GM12878 (cell line): ENCODE data around the gene BMERB1. TPM values are rescaled to one million over a fixed set of nuclear protein-coding genes. Genes with fewer than 3 reads are reported as not detected.

ENCODE experiments used
- ATAC-seq: fragments of 200-7000 bp; cut with Tn5 transposase; 3 replicates; pipeline ENCODE4 v1.9.1; 2020; ENCODE audit warnings: mild to moderate bottlenecking, moderate library complexity
- BruUV-seq: library from RNA; stranded (reverse); fragments of 400-500 nt; replicated peaks from 2 replicates; lab custom pipeline; 2021; lab: Mats Ljungman, UMichigan
- CTCF ChIA-PET: fragments of 300-600 bp; sonication (Branson Sonifier 250); formaldehyde crosslinking; extraction: SDS; loops from one replicate; lab custom pipeline; 2021; ENCODE audit warnings: inconsistent platforms; lab: Yijun Ruan, JAX
- POLR2A ChIA-PET: fragments of 350-600 bp; formaldehyde crosslinking; extraction: SDS; loops from one replicate; lab custom pipeline; 2021; ENCODE audit warnings: inconsistent platforms; lab: Charles Lee
- RAD21 ChIA-PET: fragments of 300-600 bp; sonication (Branson Sonifier 250); formaldehyde crosslinking; loops from one replicate; lab custom pipeline; 2023; ENCODE audit warnings: antibody characterized with exemption; ENCODE audit not compliant: unreplicated experiment; lab: Charles Lee
- SMC1A ChIA-PET: fragments of 300-600 bp; sonication (Branson Sonifier 250); formaldehyde crosslinking; loops from one replicate; lab custom pipeline; 2023; ENCODE audit not compliant: unreplicated experiment, uncharacterized antibody; lab: Charles Lee
- DNase-seq: peaks from one replicate; pipeline ENCODE4 v3.0.0-alpha.2; 2011; ENCODE audit warnings: low read depth, low spot score
- FAIRE-seq: peaks from 3 replicates; lab custom pipeline; 2011; peaks lifted over from hg19 to GRCh38; lab: Jason Lieb, UNC
- H2AFZ ChIP-seq: 2 replicates; pipeline ENCODE4 v1.6.0; 2011; ENCODE audit warnings: low read depth, low read length, control low read depth; ENCODE audit not compliant: control insufficient read depth
- H3K27ac ChIP-seq: 2 replicates; pipeline ENCODE4 v1.5.1; 2011; ENCODE audit warnings: control low read depth; ENCODE audit not compliant: control insufficient read depth, insufficient read depth
- H3K27me3 ChIP-seq, 2 experiments: replicated peaks in 1 of 2; 2 replicates each; pipeline versions ENCODE4 v1.6.0 to v1.6.1; 2011; ENCODE audit warnings: low read length in 1 of 2; ENCODE audit not compliant: control insufficient read depth in 2 of 2, insufficient read depth in 2 of 2
- H3K36me3 ChIP-seq, 2 experiments: 2 replicates each; pipeline ENCODE4 v1.5.1; 2011; ENCODE audit warnings: low read length in 1 of 2; ENCODE audit not compliant: control insufficient read depth in 2 of 2, insufficient read depth in 2 of 2
- H3K4me1 ChIP-seq: 2 replicates; pipeline ENCODE4 v1.6.1; 2011; ENCODE audit warnings: mild to moderate bottlenecking, low read length, moderate library complexity, mixed read lengths; ENCODE audit not compliant: control insufficient read depth, insufficient read depth
- H3K4me2 ChIP-seq: 2 replicates; pipeline ENCODE4 v1.6.0; 2011; ENCODE audit warnings: control low read depth; ENCODE audit not compliant: control insufficient read depth, insufficient read depth
- H3K4me3 ChIP-seq: fragments of 200-600 bp; sonication (generic); 2 replicates; pipeline ENCODE4 v1.5.1; 2016
- H3K79me2 ChIP-seq: 2 replicates; pipeline ENCODE4 v1.6.0; 2011; ENCODE audit warnings: low read length; ENCODE audit not compliant: control insufficient read depth, insufficient read depth
- H3K9ac ChIP-seq: 2 replicates; pipeline ENCODE4 v1.8.0; 2011; ENCODE audit warnings: low read length, control low read depth, mixed read lengths; ENCODE audit not compliant: control insufficient read depth, insufficient read depth
- H3K9me3 ChIP-seq: replicated peaks from 3 replicates; pipeline ENCODE4 v1.5.1; 2011; ENCODE audit warnings: mild to moderate bottlenecking, low read length; ENCODE audit not compliant: control insufficient read depth, insufficient read depth
- H4K20me1 ChIP-seq: 2 replicates; pipeline ENCODE4 v1.6.0; 2011; ENCODE audit not compliant: control insufficient read depth, insufficient read depth
- BACH1 ChIP-seq: fragments of 450-650 bp; IDR thresholded peaks from 2 replicates; pipeline ENCODE4 v1.6.1; 2017; ENCODE audit warnings: mild to moderate bottlenecking, borderline replicate concordance
- CBX5 ChIP-seq: sonication (generic); IDR thresholded peaks from 2 replicates; pipeline ENCODE4 v1.6.1; 2016; ENCODE audit warnings: low read depth, moderate library complexity, mild to moderate bottlenecking, inconsistent platforms
- CREM ChIP-seq: IDR thresholded peaks from 2 replicates; pipeline ENCODE4 v1.6.1; 2014; ENCODE audit warnings: antibody characterized with exemption, low read depth
- IRF3 ChIP-seq: fragments of 450-650 bp; IDR thresholded peaks from 2 replicates; pipeline ENCODE4 v1.6.1; 2014; ENCODE audit warnings: mild to moderate bottlenecking
- MAX ChIP-seq: IDR thresholded peaks from 2 replicates; pipeline ENCODE4 v1.6.1; 2012; ENCODE audit warnings: low read depth, low read length, improper control_type of control experiment
- MXI1 ChIP-seq: fragments of 150-350 bp; IDR thresholded peaks from 2 replicates; pipeline ENCODE4 v1.6.1; 2011; ENCODE audit warnings: low read depth, mild to moderate bottlenecking, inconsistent platforms, low read length, improper control_type of control experiment
- NFYA ChIP-seq: IDR thresholded peaks from 2 replicates; pipeline ENCODE4 v1.6.1; 2011; ENCODE audit warnings: low read depth, mild to moderate bottlenecking, low read length, improper control_type of control experiment, borderline replicate concordance
- PML ChIP-seq: IDR thresholded peaks from 2 replicates; pipeline ENCODE4 v1.6.1; 2012; ENCODE audit warnings: low read length, inconsistent platforms
- SRF ChIP-seq, 2 experiments: IDR thresholded peaks; 2 replicates each; pipeline ENCODE4 v1.6.1; 2011; ENCODE audit warnings: low read depth in 2 of 2, low read length in 2 of 2, mild to moderate bottlenecking in 1 of 2, moderate library complexity in 1 of 2
- WGBS: methylation state at CpG from one replicate; pipeline ENCODE4 v1.1.6; 2016; ENCODE audit warnings: low lambda C conversion rate; ENCODE audit not compliant: insufficient replicate concordance, insufficient coverage; ENCODE audit errors: missing lambda C conversion rate; 5-methylcytosine and 5-hydroxymethylcytosine counted together
- in situ Hi-C: fragments of 300-500 bp; cut with MboI; formaldehyde crosslinking; loops from 9 replicates; pipeline ENCODE4 v1.14.3; 2018; ENCODE audit warnings: mixed read lengths
- intact Hi-C: fragments of 100-400 bp; cut with micrococcal nuclease; formaldehyde crosslinking; loops from one replicate; pipeline ENCODE4 v1.14.2; 2022; ENCODE audit not compliant: unreplicated experiment
- polyA plus RNA-seq, 11 experiments: library from polyadenylated mRNA; depleted of rRNA in 4 of 11; unstranded in 6 of 11; stranded (reverse) in 5 of 11; fragments of >200 nt; fragmentation: Nextera tagmentation in 4 of 11; fragmentation: Illumina TruSeq in 1 of 11; extraction: Ambion mirVana in 4 of 11; extraction: Trizol in 1 of 11; gene quantifications; 1 replicate in 1 of 11; 2 replicates in 10 of 11; pipeline versions ENCODE4 v1.2.1 to v1.2.3, GENCODE V29; 2011 to 2016; ENCODE audit warnings: inconsistent platforms in 2 of 11, missing spikeins in 2 of 11, low read depth in 1 of 11
- total RNA-seq, 4 experiments: library from RNA; depleted of rRNA in 3 of 4; stranded (reverse); fragments of >200 nt in 3 of 4; fragmentation: Illumina TruSeq in 1 of 4; extraction: Trizol in 1 of 4; gene quantifications; 2 replicates each; pipeline versions ENCODE4 v1.2.1 to v1.2.3, GENCODE V29; 2013 to 2021

The BMERB1 gene
- total and polyA plus RNA-seq, 10 of the 15 experiments (the other 5 are each of a cell fraction or from before 2014, with no cell fraction given): 0.05 to 0.68 (median 0.34) TPM

- Histone ChIP-seq H3K4me2 (no peak overlapping the region), H3K79me2 (no peaks in the 10 kb centered on the region), H4K20me1 (no peaks in the 10 kb centered on the region), H3K36me3 (no peaks in the 10 kb centered on the region), H2AFZ (no peak overlapping the region), H3K4me3 (no peak overlapping the region), H3K9ac (no peak overlapping the region), H3K9me3 (no peaks in the 10 kb centered on the region; the same call in 2 of the 3 replicates), H3K27ac (no peak overlapping the region), H3K27me3 (no peaks in the 10 kb centered on the region), H3K4me1 (no peaks in the 10 kb centered on the region)
- no peak for ATAC-seq
- no peak for DNase-seq
- in situ Hi-C loops (loop anchor here (25.0 kb wide), 1 partner anchor 744 kb away; no protein-coding TSS in a partner anchor), intact Hi-C loops (no loop called here)
- RAD21 ChIA-PET: no interaction called here
- no peak for FAIRE-seq
- SMC1A ChIA-PET: no interaction called here
- TF ChIP-seq SRF (IDR thresholded peaks at IDR 0.05; ENCODE audit: low read depth in 2 of 2, low read length in 2 of 2) (no peak), MXI1 (no peak), MAX (no peak), BACH1 (no peak), PML (no peak)
- no TSS peak for BruUV-seq
- POLR2A ChIA-PET: no interaction called here
- CTCF ChIA-PET: no interaction called here
- 62% methylated on average over 5 of the region's 5 CpGs for WGBS
Measured at GRCh38 chr16:15556130-15556529, 121.7 kb downstream of the BMERB1 start.

- H3K9ac ChIP-seq: no peak overlapping the region
- H3K79me2 ChIP-seq: no peaks in the 10 kb centered on the region
- H2AFZ ChIP-seq: no peak overlapping the region
- 72% methylated on average over 6 of the region's 6 CpGs for WGBS
- no peak overlapping the region for H3K27ac ChIP-seq
- in situ Hi-C loops: loop anchor here (25.0 kb wide), 1 partner anchor 745 kb away; no protein-coding TSS in a partner anchor
- ChIA-PET POLR2A (no interaction called here), RAD21 (no interaction called here), CTCF (no interaction called here), SMC1A (no interaction called here)
- no peaks in the 10 kb centered on the region for H4K20me1 ChIP-seq
- no TSS peak for BruUV-seq
- no peak overlapping the region for H3K4me2 ChIP-seq
- DNase-seq: no peak
- no peak overlapping the region for H3K4me3 ChIP-seq
- intact Hi-C loops: no loop called here
- FAIRE-seq: no peak
- H3K4me1 ChIP-seq: no peaks in the 10 kb centered on the region
- no peaks in the 10 kb centered on the region for H3K36me3 ChIP-seq
- TF ChIP-seq NFYA (no peak), CBX5 (no peak), IRF3 (no peak), CREM (no peak)
- H3K9me3 ChIP-seq: no peaks in the 10 kb centered on the region; the same call in 2 of the 3 replicates
- ATAC-seq: no peak
- no peaks in the 10 kb centered on the region for H3K27me3 ChIP-seq
Measured at GRCh38 chr16:15557258-15557657, 122.9 kb downstream of the BMERB1 start.
